ENCODE measurements around the gene LEUTX. TPM values are rescaled to one million over a fixed set of nuclear protein-coding genes. Genes with fewer than 3 reads are reported as not detected.

LEUTX gene
- total RNA-seq, 1 donor from 2014 or later = not detected

GRCh38 chr19:39823686-39824085 lies 45.0 kb downstream of the LEUTX start:
- DNase-seq (ENCODE audit: low read depth) = no peak

GRCh38 chr19:39824143-39825092 lies 45.8 kb downstream of the LEUTX start:
- DNase-seq (ENCODE audit: low read depth) = peak; percentile 92

GRCh38 chr19:39825093-39825463 lies 46.4 kb downstream of the LEUTX start:
- no peak for DNase-seq (ENCODE audit: low read depth)

GRCh38 chr19:39825531-39826076 lies 47.0 kb downstream of the LEUTX start:
- DNase-seq (ENCODE audit: low read depth) = no peak

- DNase-seq (ENCODE audit: low read depth) = no peak
Measured at GRCh38 chr19:39826311-39826945, 47.8 kb downstream of the LEUTX start.

GRCh38 chr19:39827216-39827615 lies 48.6 kb downstream of the LEUTX start:
- no peak for DNase-seq (ENCODE audit: low read depth)

DNA sequence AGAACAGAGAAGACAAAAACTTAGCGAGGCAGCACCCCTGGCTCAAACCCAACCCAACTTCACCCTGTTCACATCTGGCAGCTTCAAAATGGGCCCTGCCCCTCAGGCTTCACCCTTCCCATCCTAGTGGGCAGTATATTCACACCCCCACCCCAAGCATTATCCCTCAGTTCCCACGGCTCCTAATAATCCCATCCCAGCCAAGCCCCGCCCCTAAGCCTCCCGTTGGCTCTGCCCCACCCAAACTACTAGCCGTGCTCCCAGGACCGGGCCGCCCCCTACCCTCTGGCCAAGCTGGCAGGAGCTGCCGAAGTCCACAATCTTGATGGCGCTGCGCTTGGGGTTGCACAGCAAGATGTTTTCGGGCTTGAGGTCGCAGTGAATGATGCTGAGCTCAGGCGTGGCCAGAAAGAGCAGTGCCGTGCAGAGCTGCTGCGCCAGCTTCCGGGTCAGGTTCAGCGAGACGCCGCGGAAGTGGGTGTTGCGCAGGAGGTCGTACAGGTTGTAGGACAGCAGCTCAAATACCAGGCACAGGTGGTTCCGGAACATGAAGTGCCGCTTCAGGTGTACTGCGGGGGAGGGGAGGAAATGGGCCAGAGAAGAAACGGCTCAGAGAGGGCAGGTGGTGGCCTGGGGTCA lies 49.5 kb downstream of the LEUTX start:
- DNase-seq (ENCODE audit: low read depth) = no peak

DNA sequence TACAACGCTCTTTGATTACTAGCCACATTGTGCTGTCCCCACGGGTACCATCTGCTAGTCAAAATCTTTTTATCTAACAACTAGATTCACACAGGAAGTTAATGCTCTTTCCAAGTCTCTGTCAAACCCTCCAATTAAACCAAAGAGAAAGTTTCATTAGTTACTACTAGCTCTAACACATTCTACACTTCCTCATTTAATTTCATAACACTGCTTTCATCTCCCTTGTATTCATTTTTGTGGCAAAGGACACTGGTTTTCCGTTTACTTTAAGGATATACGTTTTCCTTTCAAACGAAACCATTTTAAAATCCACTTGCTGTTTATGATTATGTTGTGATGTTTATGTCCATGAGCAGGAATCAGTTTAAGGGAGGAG lies 50.0 kb downstream of the LEUTX start:
- DNase-seq (ENCODE audit: low read depth) = no peak

DNA sequence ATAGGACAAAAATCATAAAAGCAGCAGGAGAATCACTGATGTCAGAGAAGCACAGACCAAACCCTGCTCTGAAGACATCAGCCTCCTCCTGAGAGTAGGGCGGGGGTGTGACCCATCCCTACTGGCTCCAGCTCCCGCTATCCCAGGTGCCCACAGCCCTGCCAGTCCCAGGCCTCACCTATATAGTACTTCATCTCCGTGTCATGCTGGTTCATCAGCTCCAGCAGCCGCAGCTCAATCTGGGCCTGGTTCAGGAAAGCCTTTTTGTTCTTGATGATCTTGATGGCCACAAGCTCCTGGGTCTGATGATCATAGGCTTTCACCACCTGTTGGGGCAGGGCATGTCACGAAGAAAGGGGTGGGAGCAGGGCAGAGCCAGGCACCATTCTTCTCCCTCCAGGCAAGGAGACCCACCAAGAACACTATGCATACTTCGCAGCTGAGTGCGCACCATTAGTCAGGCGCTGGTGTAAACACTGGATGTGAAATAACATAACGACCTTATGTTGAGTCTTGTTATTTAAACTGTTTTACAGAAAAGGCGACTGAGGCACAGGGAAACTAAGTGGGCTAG lies 51.1 kb downstream of the LEUTX start:
- no peak for DNase-seq (ENCODE audit: low read depth)

DNA sequence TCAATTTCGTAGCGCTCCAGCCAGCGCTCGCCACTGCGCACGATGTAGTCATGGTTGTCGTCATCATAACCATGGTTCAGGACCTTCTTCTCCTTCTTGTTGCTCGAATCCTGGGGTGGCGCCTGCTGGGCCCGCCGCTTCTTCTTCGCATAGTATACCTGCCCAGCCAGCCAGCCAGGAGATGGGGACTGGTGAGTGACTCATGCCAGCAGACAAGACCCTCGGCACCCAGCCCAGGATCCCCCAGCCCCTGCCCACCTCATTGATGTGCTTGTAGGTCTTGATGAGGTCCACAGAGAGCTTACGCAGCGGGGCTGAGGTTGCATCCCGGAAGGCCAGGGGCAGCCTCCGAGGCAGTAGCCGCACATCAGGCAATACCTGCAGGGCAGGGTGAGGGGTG lies 51.8 kb downstream of the LEUTX start:
- no peak for DNase-seq (ENCODE audit: low read depth)

- DNase-seq (ENCODE audit: low read depth) = no peak
Measured at GRCh38 chr19:39830847-39831246, 52.2 kb downstream of the LEUTX start.

- DNase-seq (ENCODE audit: low read depth) = no peak
Measured at GRCh38 chr19:39831679-39832078, 53.0 kb downstream of the LEUTX start.

GRCh38 chr19:39832341-39833083 lies 53.9 kb downstream of the LEUTX start:
- peak; percentile 86 for DNase-seq (ENCODE audit: low read depth)

DNA sequence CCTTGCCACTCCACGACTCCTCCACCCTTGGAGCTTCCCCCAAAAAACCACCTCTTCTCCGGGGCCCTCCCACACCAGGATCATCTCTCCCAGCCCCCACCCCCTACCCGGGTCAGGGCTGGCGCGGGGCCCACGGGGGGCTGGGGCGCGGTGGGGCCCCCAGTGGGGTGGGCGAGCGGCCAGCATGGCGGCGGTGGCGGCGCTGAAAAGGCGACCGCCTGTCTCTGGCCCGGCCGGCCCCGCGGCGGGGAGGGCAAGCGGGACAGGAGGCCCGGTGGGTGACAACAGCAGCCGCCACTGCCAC lies 54.5 kb downstream of the LEUTX start:
- DNase-seq (ENCODE audit: low read depth) = no peak

- peak; percentile 36 for DNase-seq (ENCODE audit: low read depth)
Measured at GRCh38 chr19:39833464-39834286, 55.0 kb downstream of the LEUTX start, which contains the start of gene DYRK1B. DYRK1B (minus strand) TSS chr19:39834162; CDS start chr19:39831867, 2,295 bp downstream.

- no peak for DNase-seq (ENCODE audit: low read depth)
Measured at GRCh38 chr19:39834287-39834841, 55.7 kb downstream of the LEUTX start.

All from myocyte (in vitro differentiated cells).